NCI-H2107 treated with DMSO at 0.1 percent for 48 hours (cell line): ENCODE measurements around the gene CIAO3.
"Not testable (repeated sequence)": the region's sequence is repeated elsewhere in the genome, so short reads cannot be mapped to it uniquely, and the experiment has no call there.

Experiments used
- DNase-seq: peaks from one replicate; lab custom pipeline; 2025; ENCODE audit not compliant: unreplicated experiment; lab: John Stamatoyannopoulos, UW

The CIAO3 gene

DNA sequence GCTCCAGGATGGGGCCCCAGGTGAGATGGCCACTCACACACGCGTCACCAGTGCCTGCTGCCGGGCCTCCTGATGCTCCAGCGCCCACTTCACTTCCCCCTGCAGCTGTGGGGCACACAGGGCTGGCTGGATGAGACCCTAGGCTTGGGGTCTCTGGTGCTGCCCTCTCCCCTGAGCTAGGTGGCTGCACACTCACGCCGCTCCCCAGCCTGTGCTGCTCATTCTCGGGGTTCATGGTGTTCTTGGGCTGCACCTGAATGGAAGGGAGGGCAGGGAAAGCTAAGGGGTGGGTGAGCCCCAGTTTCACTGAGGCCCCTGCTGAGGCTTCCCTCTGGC, 15.8 kb downstream of the CIAO3 start:
- no peak for DNase-seq

GRCh38 chr16:724188-725040, 16.4 kb downstream of the CIAO3 start:
- no peak for DNase-seq

- no peak for DNase-seq
Measured at GRCh38 chr16:723695-724094, 17.1 kb downstream of the CIAO3 start.

DNA sequence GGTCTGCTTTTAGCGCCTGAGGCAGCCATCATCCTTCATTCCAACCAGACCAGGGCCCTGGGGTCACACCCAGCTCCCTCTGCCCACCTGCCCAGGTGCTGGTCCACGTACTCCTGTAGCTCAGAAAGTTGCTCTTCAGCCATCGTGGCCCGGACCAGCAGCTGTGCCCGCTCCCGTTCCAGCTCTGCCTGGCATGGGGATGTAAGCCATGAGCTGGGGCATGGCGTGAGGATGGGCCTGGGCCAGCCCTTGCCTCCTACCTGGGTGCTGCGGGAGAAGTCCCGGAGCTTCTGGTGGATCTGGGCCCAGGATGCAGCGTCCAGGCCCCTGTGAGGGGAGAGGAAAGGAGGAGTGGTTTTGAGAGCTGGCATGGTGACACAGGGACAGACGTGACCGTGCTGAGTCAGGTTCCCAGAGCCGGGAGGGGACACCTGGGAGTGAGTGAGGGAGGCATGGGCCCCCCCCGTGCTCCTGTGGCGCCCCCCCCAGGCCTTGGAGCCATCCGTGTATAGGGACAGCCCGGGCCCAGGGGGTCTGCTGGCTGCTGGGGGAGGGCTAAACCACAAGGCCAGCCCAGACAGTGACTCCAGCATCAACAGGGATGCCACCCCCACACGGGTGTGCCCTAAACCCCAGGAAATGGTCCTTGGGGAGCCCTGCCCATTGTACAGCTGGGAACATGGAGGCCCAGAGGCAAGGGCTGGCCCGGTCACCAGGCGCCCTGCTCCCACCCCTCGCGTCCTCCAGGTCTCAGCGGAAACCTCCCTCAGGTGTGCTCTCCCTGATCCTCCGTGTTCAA, 17.8 kb downstream of the CIAO3 start:
- DNase-seq, result no peak

DNA sequence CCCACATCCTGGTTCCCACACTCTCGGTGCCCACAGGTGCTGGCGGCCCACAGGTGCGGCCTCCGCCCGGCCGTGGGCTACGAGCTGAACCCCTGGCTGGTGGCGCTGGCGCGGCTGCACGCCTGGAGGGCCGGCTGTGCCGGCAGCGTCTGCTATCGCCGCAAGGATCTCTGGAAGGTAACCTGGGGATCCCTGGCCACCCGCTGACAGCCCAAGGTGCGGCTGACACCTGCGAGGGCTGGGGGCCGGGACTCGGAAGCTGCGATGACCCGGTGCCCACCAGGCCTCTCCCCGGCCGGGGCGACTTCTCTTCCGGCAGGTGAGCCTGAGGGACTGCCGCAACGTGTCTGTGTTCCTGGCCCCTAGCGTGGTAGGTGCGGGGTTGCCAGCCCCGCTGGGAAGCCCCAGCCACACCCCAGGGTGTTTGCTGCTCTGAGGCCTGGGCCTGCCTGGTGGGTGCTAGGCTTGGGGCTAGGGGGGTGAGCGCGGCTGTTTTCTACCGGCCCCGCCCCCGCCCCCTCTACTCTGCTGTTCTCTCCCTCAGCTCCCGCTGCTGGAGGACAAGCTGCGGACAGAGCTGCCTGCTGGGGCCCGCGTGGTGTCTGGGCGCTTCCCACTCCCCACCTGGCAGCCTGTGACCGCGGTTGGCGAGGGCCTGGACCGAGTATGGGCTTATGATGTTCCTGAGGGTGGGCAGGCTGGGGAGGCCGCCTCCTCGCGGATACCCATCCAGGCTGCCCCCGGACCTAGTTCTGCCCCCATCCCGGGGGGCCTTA, 18.8 kb downstream of the CIAO3 start:
- no peak for DNase-seq

DNA sequence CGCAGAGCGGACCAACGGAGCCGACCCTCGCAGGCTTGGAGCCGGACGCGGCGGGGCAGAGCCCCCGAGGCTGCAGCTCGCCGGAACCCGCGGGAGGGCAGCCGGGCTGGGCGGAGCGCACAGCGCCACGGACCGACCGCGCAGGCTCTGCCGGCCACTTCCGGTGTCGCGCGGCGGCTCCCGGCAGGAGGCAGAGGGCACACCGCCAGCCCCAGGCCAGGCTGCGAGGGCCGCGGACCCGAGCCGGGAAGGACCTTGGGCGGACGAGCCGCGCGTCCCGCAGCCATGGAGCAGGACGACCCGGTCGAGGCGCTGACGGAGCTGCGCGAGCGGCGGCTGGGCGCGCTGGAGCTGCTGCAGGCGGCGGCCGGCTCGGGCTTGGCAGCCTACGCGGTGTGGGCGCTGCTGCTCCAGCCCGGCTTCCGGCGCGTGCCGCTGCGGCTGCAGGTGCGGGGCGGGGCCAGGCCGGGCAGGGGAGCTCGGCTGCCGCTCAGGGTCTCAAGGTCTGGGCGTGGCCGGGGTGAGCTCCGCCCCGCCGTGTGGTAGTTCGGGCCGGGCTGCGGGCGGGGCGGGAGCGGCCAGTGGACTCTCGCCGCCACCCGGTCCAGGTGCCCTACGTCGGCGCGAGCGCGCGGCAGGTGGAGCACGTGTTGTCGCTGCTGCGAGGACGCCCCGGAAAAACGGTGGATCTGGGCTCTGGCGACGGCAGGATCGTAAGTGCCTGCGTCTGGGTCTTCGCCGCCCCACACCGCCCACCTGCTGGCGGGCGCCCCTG, 19.6 kb downstream of the CIAO3 start, which contains the start of gene ANTKMT:
TSS of gene ANTKMT (plus strand) at position 157 of the 775 bp plus-strand sequence. CDS start at position 286, 129 bp downstream.
- DNase-seq, result no peak

- no peak for DNase-seq
Measured at GRCh38 chr16:720447-720989, 20.3 kb downstream of the CIAO3 start.

GRCh38 chr16:719815-720446, 20.9 kb downstream of the CIAO3 start:
- no peak for DNase-seq

- DNase-seq, result no peak
Measured at GRCh38 chr16:718922-719321, 21.9 kb downstream of the CIAO3 start.

- no peak for DNase-seq
Measured at GRCh38 chr16:718389-718788, 22.4 kb downstream of the CIAO3 start.

- DNase-seq, result no peak
Measured at GRCh38 chr16:717450-718245, 23.1 kb downstream of the CIAO3 start.

GRCh38 chr16:716768-717325, 23.9 kb downstream of the CIAO3 start:
- DNase-seq, result no peak

DNA sequence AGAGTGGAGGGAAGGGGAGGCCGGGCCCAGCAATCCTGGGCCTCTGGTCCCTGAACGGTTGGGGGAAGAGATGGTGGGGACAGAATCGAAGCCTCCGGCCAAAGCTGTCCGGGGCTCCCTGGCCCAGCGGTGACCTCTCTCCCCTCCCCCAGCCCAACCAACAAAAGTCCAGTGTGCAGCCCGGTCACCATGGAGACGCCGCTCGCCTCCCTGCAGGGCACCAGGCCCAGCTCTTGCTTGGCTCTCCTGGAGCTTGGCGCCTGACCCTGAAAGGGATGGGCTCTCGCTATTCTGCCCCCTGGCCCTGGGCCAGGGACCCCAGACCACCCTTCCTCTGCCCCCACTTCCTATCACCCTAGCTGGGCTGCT, 24.6 kb downstream of the CIAO3 start:
- no peak for DNase-seq

GRCh38 chr16:715477-716199, 25.2 kb downstream of the CIAO3 start:
- DNase-seq, result no peak

GRCh38 chr16:714558-715476, 26.0 kb downstream of the CIAO3 start, which contains the start of gene METRN:
TSS of gene METRN (plus strand) at chr16:715118. CDS start at chr16:715290, 172 bp downstream.
- DNase-seq, result no peak

- DNase-seq, result no peak
Measured at GRCh38 chr16:714079-714478, 26.7 kb downstream of the CIAO3 start.

DNA sequence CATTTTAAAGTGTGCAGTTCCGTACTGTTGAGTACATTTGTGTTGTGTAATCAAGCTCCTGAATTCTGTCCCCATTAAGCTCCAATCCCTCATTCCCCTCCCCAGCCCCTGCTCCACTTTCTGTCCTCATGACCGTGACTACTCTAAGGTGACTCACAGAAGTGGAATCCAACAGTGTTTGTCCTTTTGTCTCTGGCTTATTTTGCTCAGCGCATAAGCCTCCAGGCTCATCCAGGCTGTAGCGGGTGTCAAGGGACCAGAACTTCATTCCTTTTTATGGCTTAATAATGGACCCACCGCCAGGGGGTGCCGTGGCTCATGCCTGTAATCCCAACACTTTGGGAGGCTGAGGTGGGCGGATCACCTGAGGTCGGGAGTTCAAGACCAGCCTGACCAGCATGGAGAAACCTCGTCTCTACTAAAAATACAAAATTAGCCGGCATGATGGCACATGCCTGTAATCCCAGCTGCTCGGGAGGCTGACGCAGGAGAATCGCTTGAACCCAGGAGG, 28.0 kb downstream of the CIAO3 start:
- DNase-seq, result not testable (repeated sequence)
